ENCODE data around the gene EHMT1. TPM values are rescaled to one million over a fixed set of nuclear protein-coding genes. Genes with fewer than 3 reads are reported as not detected.
A peak's percentile ranks its signal among the peaks of the same experiment; 100 is the strongest.

EHMT1 gene
- total and polyA plus RNA-seq, 2 donors from 2014 or later = 15.8 to 92.9 TPM

DNA sequence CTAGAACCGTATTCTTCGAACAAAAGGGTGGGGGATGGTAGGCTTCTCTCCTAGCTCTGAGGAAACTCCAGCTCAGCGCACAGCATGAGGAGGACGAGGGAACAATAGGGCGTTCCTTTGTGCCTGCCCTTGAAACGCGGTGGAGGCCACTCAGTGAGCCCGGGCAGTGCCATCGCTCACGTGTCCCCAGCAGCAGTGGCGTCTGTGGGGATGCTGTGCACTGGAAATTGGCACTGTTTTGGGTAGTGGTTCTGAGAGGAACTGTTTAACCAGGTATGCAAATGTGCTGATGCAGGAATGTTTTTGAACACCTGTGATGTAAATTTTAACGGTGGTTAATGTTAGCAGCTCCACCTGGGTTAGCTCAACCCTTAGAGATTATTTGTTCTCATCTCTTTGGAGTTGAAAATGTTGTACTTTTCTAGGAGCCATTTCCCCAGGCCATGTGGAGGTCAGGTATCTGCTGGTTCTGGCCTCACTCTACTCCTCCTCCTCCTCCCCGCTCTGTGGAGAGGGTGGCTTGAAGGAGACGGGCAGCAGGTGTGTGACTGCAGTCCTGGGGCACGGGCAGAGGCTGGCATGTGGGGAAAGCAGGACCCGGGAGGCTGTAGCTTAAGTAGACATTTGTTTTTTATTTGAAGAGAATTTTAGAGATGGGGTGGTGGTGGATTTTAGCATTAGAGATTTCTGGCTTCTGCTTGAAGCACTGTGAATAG lies 48.3 kb downstream of the EHMT1 start:
- peaks cover 0 to 17% (median 17%) of the 10 kb centered on the region in 3 donors for H3K4me1 ChIP-seq (ENCODE audit: control insufficient read depth in 2 of 3, insufficient read depth in 2 of 3, low read depth in 1 of 3, low read length in 3 of 3)
- TF ChIP-seq, protein P1, sequence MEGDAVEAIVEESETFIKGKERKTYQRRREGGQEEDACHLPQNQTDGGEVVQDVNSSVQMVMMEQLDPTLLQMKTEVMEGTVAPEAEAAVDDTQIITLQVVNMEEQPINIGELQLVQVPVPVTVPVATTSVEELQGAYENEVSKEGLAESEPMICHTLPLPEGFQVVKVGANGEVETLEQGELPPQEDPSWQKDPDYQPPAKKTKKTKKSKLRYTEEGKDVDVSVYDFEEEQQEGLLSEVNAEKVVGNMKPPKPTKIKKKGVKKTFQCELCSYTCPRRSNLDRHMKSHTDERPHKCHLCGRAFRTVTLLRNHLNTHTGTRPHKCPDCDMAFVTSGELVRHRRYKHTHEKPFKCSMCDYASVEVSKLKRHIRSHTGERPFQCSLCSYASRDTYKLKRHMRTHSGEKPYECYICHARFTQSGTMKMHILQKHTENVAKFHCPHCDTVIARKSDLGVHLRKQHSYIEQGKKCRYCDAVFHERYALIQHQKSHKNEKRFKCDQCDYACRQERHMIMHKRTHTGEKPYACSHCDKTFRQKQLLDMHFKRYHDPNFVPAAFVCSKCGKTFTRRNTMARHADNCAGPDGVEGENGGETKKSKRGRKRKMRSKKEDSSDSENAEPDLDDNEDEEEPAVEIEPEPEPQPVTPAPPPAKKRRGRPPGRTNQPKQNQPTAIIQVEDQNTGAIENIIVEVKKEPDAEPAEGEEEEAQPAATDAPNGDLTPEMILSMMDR (IDR thresholded peaks at IDR 0.05; ENCODE audit: borderline replicate concordance, extremely low read depth, insufficient read depth) = no peak
- no peak overlapping the region for H3K9ac ChIP-seq (ENCODE audit: low read length in 3 of 3)
- no peaks in the 10 kb centered on the region for H3K9me3 ChIP-seq (ENCODE audit: control insufficient read depth in 2 of 3, insufficient read depth in 1 of 3, low read length in 3 of 3)
- no peak overlapping the region for H3K4me3 ChIP-seq (ENCODE audit: low read length in 3 of 3)
- DNase-seq (peak in 1 of 5 donors; percentile 49), FAIRE-seq (no peak)
- no peaks in the 10 kb centered on the region for H3K27me3 ChIP-seq (ENCODE audit: control insufficient read depth, insufficient read depth, low read length)
- H3K36me3 ChIP-seq (ENCODE audit: control insufficient read depth in 2 of 3, insufficient read depth in 3 of 3, low read length in 3 of 3) = no peaks in the 10 kb centered on the region
- no peak overlapping the region for H3K27ac ChIP-seq (ENCODE audit: low read depth in 2 of 2, low read length in 2 of 2)
- intact Hi-C loops (cut with DNase I) = no loop called here

DNA sequence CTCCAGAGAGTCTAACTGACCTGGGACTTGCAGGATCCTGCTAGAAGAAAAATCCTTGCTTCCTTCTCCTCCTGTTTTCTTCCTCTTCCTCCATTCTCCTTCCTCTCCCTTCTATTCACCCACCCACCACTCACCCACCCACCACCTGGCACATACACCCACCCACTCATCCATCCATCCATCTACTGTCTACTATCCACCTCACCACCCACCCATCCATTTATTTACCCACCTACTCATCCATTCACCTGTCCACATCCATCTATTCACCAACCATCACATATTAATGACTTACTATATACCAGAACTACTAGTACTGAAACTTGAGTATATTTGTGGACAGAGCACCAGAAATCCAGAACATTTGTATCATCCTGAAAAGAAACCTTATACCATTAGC lies 49.4 kb downstream of the EHMT1 start:
- TF ChIP-seq, protein P1 (IDR thresholded peaks at IDR 0.05; ENCODE audit: borderline replicate concordance, extremely low read depth, insufficient read depth) = no peak
- intact Hi-C loops (cut with DNase I) = no loop called here
- H3K4me3 ChIP-seq (ENCODE audit: low read length in 3 of 3) = no peak overlapping the region
- H3K4me1 ChIP-seq (ENCODE audit: control insufficient read depth in 2 of 3, insufficient read depth in 2 of 3, low read depth in 1 of 3, low read length in 3 of 3) = peaks cover 0 to 20% (median 17%) of the 10 kb centered on the region in 3 donors
- FAIRE-seq (no peak), DNase-seq (no peak)
- H3K27me3 ChIP-seq (ENCODE audit: control insufficient read depth, insufficient read depth, low read length) = no peaks in the 10 kb centered on the region
- no peaks in the 10 kb centered on the region for H3K9me3 ChIP-seq (ENCODE audit: control insufficient read depth in 2 of 3, insufficient read depth in 1 of 3, low read length in 3 of 3)
- H3K9ac ChIP-seq (ENCODE audit: low read length in 3 of 3) = no peak overlapping the region
- H3K36me3 ChIP-seq (ENCODE audit: control insufficient read depth in 2 of 3, insufficient read depth in 3 of 3, low read length in 3 of 3) = no peaks in the 10 kb centered on the region
- no peak overlapping the region for H3K27ac ChIP-seq (ENCODE audit: low read depth in 2 of 2, low read length in 2 of 2)

DNA sequence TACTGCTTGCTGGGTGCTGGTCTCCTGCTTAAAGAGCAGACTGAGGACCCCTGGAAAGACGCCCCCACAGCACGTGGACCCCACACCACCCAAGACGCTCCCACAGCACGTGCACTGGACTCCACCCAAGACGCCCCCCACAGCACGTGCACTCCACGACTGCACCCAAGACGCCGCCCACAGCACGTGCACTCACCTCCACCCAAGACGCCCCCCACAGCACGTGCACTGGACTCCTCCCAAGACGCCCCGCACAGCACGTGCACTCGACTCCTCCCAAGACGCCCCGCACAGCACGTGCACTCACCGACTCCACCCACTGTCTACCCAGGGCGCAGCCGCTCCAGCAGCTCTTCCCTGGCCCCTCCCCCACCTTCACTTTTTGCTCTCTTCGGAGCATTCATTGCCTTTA lies 50.5 kb downstream of the EHMT1 start:
- Histone ChIP-seq H3K4me3 (ENCODE audit: low read length in 3 of 3) (no peak overlapping the region), H3K27me3 (ENCODE audit: control insufficient read depth, insufficient read depth, low read length) (no peaks in the 10 kb centered on the region), H3K4me1 (ENCODE audit: control insufficient read depth in 2 of 3, insufficient read depth in 2 of 3, low read depth in 1 of 3, low read length in 3 of 3) (peaks cover 0 to 27% (median 23%) of the 10 kb centered on the region in 3 donors), H3K9me3 (ENCODE audit: control insufficient read depth in 2 of 3, insufficient read depth in 1 of 3, low read length in 3 of 3) (no peaks in the 10 kb centered on the region), H3K9ac (ENCODE audit: low read length in 3 of 3) (no peak overlapping the region), H3K36me3 (ENCODE audit: control insufficient read depth in 2 of 3, insufficient read depth in 3 of 3, low read length in 3 of 3) (no peaks in the 10 kb centered on the region), H3K27ac (ENCODE audit: low read depth in 2 of 2, low read length in 2 of 2) (no peak overlapping the region)
- TF ChIP-seq, protein P1 (IDR thresholded peaks at IDR 0.05; ENCODE audit: borderline replicate concordance, extremely low read depth, insufficient read depth) = no peak
- intact Hi-C loops (cut with DNase I) = no loop called here
- FAIRE-seq (no peak), DNase-seq (peak in 2 of 5 donors; percentile 69 to 81)

All from kidney (tissue), 14 donors.